Measurements from ENCODE around the gene OBSCN. TPM values are rescaled to one million over a fixed set of nuclear protein-coding genes. Genes with fewer than 3 reads are reported as not detected.

OBSCN gene
- total RNA-seq, 2 experiments from 2014 or later: 29.5 to 45.2 TPM

- DNase-seq (ENCODE audit: low spot score): no peak
- ChIA-PET CTCF (ENCODE audit: unreplicated experiment) (no interaction called here), POLR2A (no interaction called here)
- Histone ChIP-seq H3K4me2 (ENCODE audit: low read length) (no peak overlapping the region), H3K79me2 (ENCODE audit: insufficient read depth, low read depth, low read length) (no peaks in the 10 kb centered on the region), H3K9me3 (ENCODE audit: low read length) (no peaks in the 10 kb centered on the region), H3K4me1 (ENCODE audit: insufficient read depth, low read length, poor library complexity, severe bottlenecking) (no peaks in the 10 kb centered on the region), H2AFZ (ENCODE audit: low read length) (no peak overlapping the region), H3K36me3 (ENCODE audit: insufficient read depth, low read length) (no peaks in the 10 kb centered on the region), H3K9me2 (ENCODE audit: insufficient read depth, low read length) (no peaks in the 10 kb centered on the region), H4K20me1 (ENCODE audit: insufficient read depth, low read length) (no peaks in the 10 kb centered on the region), H3K4me3 (ENCODE audit: low read depth, low read length, poor library complexity, severe bottlenecking) (no peak overlapping the region), H3K27ac (ENCODE audit: low read depth, low read length, poor library complexity, severe bottlenecking) (no peak overlapping the region)
- no TSS peak for BruUV-seq (replicated peaks)
- TF ChIP-seq EZH2phosphoT487 (IDR thresholded peaks at IDR 0.05; ENCODE audit: borderline replicate concordance, low read depth, low read length): no peak
- TF ChIP-seq, protein P1, sequence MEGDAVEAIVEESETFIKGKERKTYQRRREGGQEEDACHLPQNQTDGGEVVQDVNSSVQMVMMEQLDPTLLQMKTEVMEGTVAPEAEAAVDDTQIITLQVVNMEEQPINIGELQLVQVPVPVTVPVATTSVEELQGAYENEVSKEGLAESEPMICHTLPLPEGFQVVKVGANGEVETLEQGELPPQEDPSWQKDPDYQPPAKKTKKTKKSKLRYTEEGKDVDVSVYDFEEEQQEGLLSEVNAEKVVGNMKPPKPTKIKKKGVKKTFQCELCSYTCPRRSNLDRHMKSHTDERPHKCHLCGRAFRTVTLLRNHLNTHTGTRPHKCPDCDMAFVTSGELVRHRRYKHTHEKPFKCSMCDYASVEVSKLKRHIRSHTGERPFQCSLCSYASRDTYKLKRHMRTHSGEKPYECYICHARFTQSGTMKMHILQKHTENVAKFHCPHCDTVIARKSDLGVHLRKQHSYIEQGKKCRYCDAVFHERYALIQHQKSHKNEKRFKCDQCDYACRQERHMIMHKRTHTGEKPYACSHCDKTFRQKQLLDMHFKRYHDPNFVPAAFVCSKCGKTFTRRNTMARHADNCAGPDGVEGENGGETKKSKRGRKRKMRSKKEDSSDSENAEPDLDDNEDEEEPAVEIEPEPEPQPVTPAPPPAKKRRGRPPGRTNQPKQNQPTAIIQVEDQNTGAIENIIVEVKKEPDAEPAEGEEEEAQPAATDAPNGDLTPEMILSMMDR (conservative IDR thresholded peaks at IDR 0.05; ENCODE audit: low read length): no peak
- intact Hi-C loops (cut with micrococcal nuclease; ENCODE audit: unreplicated experiment): no loop called here
Measured at GRCh38 chr1:228354390-228355320, 146.8 kb downstream of the OBSCN start.

GRCh38 chr1:228356897-228357680, 149.2 kb downstream of the OBSCN start:
- H3K27ac ChIP-seq (ENCODE audit: low read depth, low read length, poor library complexity, severe bottlenecking): no peak overlapping the region
- H3K9me2 ChIP-seq (ENCODE audit: insufficient read depth, low read length): no peaks in the 10 kb centered on the region
- DNase-seq (ENCODE audit: low spot score): no peak
- H3K4me3 ChIP-seq (ENCODE audit: low read depth, low read length, poor library complexity, severe bottlenecking): no peak overlapping the region
- CTCF ChIA-PET (ENCODE audit: unreplicated experiment): no interaction called here
- no TSS peak for BruUV-seq (replicated peaks)
- no peak overlapping the region for H2AFZ ChIP-seq (ENCODE audit: low read length)
- no peak for TF ChIP-seq EZH2phosphoT487 (IDR thresholded peaks at IDR 0.05; ENCODE audit: borderline replicate concordance, low read depth, low read length)
- TF ChIP-seq, protein P1 (conservative IDR thresholded peaks at IDR 0.05; ENCODE audit: low read length): no peak
- no peaks in the 10 kb centered on the region for H3K9me3 ChIP-seq (ENCODE audit: low read length)
- H4K20me1 ChIP-seq (ENCODE audit: insufficient read depth, low read length): no peaks in the 10 kb centered on the region
- no peaks in the 10 kb centered on the region for H3K4me1 ChIP-seq (ENCODE audit: insufficient read depth, low read length, poor library complexity, severe bottlenecking)
- H3K36me3 ChIP-seq (ENCODE audit: insufficient read depth, low read length): no peaks in the 10 kb centered on the region
- H3K4me2 ChIP-seq (ENCODE audit: low read length): no peak overlapping the region
- POLR2A ChIA-PET: interaction anchor here (0.6 kb wide), 1 partner anchor 177 kb away, joined by 5 read pairs; no protein-coding TSS in a partner anchor
- H3K79me2 ChIP-seq (ENCODE audit: insufficient read depth, low read depth, low read length): no peaks in the 10 kb centered on the region
- intact Hi-C loops (cut with micrococcal nuclease; ENCODE audit: unreplicated experiment): no loop called here

All from OCI-LY7 (cell line).